A172 (cell line): Measurements from ENCODE around the gene CNOT1. TPM values are rescaled to one million over a fixed set of nuclear protein-coding genes. Genes with fewer than 3 reads are reported as not detected.
"Not testable (repeated sequence)": the region's sequence is repeated elsewhere in the genome, so short reads cannot be mapped to it uniquely, and the experiment has no call there.

Experiments
- DNase-seq: peaks from one replicate; pipeline ENCODE4 v3.0.0-alpha.2; 2015; ENCODE audit warnings: low spot score
- total RNA-seq: library from RNA; depleted of rRNA; stranded (reverse); fragments of >200 nt; shearing (Covaris generic); gene quantifications from 2 replicates; pipeline ENCODE4 v1.2.3, GENCODE V29; 2014

CNOT1 gene
- total RNA-seq, 1 experiment from 2014 or later, result 60.4 TPM

- peak; percentile 87 for DNase-seq
Measured at GRCh38 chr16:58638148-58639036, 8.8 kb upstream of the CNOT1 start.

DNA sequence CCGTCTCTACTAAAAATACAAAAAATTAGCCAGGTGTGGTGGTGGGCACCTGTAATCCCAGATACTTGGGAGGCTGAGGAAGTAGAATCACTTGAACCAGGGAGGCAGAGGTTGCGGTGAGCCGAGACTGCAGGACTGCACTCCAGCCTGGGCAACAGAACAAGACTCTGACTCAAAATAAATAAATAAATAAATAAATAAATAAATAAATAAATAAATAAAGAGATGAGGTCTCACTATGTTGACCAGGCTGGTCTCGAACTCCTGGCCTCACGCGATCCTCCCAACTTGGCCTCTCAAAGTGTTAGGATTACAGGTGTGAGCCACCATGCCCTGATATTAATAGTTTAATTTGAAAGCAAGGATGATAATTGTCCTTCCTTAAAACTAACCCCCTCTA is 7.4 kb upstream of the CNOT1 start:
- not testable (repeated sequence) for DNase-seq

- DNase-seq, result no peak
Measured at GRCh38 chr16:58636466-58636865, 6.8 kb upstream of the CNOT1 start.

DNA sequence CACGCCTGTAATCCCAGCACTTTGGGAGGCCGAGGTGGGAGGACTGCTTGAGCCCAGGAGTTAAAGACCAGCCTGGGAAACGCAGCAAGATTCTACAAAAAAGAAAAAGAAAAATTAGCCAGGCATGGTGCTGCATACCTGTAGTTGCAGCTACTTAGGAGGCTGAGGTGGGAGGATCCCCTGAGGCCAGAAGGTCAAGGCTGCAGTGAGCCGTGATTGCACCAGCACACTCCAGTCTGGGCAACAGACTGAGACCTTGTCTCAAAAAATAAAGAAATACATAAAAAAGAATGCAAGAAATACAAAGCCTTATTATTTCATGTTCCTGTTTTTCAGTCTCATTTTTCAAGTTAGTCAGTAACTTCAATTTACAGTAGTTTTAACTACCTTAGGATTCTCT is 5.9 kb upstream of the CNOT1 start:
- DNase-seq, result no peak

DNA sequence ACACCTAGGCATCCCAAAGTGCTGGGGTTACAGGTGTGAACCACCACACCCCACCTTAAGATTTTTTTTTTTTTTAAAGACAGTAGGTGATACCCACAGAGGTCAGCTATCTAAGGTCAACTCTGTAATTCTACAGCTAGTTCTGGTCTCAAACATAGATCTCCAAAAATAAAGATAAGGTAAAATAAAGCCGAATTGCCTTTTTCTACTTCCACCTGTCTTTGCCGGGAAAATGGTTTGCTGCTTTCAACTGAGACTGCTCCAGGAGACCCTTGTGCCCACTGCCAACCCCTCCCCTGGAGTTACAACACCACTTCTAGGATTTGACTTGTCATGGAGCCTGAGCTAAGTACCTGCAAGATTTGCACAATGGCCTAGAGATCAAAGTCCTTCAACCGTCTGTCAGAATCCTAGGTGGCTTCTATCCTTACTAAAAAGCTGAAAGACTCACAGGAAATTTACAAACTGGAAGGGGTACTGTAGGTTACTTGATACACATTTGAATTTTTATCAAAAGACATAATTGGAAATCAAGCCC is 4.7 kb upstream of the CNOT1 start:
- DNase-seq, result no peak

GRCh38 chr16:58628845-58629732 is 537 bp downstream of the CNOT1 start:
- peak; percentile 53 for DNase-seq

DNA sequence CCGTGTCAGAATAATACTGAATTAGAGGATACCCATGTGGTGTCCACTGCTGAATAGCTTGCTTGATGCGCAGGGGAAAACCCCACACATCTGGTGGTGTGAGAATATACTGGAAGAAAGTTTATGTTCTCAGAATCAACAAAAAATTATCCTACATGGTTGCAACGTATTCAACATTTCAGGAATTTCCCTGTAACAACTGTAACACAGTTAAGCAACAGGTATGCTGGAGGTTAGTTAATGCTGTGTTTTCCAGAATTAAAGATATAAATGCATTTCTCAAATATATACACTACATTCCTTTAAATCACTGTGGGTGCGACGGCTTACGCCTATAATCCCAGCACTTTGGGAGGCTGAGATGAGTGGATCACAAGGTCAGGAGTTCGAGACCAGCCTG is 5.4 kb downstream of the CNOT1 start:
- DNase-seq, result no peak

DNA sequence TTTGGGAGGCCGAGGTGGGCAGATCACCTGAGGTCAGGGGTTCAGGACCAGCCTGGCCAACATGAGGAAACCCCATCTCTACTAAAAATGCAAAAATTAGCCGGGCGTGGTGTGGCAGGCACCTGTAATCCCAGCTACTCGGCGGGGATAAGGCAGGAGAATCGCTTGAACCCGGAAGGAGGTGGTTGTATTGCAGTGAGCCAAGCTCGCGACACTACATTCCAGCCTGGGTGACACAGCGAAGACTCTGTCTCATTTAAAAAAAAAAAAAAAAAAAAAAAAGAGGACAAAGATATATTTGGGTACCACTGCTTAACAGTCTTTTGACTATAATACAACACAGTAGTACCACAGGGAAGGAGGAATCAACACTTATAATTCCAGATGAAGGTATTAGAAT is 9.2 kb downstream of the CNOT1 start:
- no peak for DNase-seq

DNA sequence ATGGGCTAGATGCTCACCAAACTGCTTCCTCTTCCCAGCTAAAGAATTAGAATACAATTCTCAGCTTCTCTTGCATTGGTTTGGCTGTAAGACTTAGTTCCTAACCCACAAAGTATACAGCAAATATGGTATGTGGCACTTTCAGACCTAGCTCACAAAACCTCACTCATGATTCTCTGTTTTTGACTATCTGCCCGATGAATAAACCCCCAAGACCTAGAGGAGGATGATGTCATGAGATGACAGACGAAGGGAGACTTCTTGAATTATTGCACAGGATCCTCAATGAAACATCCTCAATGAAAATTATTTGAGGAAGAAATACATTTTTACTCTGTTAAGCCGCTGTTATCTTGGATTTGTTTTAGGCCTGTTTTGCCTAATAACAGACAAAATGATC is 14.3 kb downstream of the CNOT1 start:
- DNase-seq, result no peak

DNA sequence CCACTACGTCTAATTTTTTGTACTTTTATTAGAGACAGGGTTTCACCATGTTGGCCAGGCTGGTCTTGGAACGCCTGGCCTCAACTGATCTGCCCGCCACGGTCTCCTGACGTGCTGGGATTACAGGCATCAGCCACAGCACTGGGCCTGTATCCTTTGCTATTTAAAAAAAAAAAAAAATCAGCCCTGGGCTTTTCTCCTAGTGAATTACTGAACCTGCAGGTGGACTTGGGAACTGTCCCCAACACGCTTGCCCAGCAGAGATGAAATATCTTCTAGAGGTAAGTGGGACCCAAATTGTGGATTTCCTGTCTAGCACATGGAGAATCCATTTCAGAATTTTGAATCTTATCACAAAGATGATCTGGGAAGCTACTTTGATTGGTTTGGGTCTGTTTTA is 14.8 kb downstream of the CNOT1 start:
- no peak for DNase-seq

DNA sequence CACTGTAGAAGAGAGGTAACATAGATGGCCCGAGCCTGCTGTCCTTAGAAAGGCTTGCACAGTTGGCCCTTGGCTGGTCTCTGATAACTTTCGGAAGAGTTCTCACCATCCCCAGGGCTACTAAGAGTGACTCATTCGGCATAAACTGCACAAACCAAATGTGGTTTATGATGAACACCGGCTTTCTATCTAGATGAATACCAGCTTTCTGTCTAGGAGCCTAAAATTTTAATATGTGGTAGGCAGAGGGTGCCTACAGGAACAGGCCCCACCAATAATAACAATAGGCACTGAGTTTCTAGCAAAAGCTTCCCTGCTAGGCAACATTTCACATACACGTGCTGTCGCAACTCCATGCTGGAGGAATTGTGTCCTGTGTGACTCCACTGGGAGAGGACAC is 15.4 kb downstream of the CNOT1 start:
- DNase-seq, result peak; percentile 67

- not testable (repeated sequence) for DNase-seq
Measured at GRCh38 chr16:58612965-58613364, 16.7 kb downstream of the CNOT1 start.

GRCh38 chr16:58608601-58609136 is 21.0 kb downstream of the CNOT1 start:
- no peak for DNase-seq

DNA sequence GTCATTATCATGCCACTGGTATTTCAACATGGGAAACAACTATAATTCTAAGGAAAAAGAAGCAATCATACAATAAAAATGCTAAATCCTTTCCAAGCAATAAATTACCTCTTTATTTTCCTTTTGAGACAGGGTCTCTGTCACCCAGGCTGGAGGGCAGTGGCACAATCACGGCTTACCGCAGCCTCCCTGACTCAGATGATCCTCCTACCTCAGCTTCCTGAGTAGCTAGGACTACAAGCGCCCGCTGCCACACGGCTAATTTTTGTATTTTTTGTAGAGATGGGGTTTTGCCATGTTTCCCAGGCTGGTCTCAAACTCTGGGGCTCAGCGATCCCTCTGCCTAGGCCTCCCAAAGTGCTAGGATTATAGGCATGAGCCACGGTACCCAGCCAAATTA is 24.1 kb downstream of the CNOT1 start:
- no peak for DNase-seq

- no peak for DNase-seq
Measured at GRCh38 chr16:58591083-58591482, 38.5 kb downstream of the CNOT1 start.

DNA sequence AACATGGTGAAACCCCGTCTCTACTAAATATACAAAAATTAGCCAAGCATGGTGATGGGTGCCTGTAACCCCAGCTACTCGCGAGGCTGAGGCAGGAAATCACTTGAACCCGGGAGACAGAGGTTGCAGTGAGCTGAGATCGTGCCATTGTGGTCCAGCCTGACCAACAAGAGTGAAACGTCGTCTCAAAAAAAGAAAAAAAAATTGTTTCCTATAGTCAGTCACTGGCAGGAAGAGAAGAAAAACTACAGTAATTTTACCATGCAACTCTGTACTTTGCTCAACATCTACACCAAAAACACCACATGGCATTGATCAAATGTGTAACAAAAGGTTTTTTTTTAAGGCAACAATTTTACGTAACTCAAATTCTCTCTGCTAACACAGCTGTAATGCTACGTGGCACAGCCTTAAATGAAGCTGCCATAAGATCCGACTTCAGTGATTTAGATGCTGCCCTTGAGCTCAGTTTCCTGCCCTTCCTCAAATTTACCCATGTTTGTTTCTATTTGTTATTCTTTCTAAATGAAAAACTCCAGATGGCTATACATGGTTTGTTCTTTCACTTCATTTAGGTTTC is 40.2 kb downstream of the CNOT1 start:
- no peak for DNase-seq

DNA sequence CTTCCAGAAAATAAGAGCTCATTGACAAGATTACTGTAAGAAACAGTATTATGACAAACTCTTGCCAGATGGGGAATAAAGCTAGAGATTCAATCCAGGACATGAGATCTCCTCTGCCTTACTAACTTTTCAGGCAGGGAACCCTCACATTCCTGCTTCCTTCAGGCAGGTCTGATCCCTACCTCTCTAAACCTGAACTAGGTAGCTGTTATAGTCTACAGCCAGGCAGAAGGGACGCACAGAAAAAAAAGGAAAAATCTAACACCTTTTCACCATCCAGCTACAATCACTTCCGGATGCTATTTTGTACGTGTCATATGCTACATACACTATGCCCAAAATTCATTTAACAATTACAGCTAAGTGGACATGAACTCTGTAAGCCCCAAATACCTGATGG is 41.2 kb downstream of the CNOT1 start:
- DNase-seq, result no peak

GRCh38 chr16:58586340-58587030 is 43.1 kb downstream of the CNOT1 start:
- DNase-seq, result no peak

- no peak for DNase-seq
Measured at GRCh38 chr16:58584831-58585505, 44.7 kb downstream of the CNOT1 start.

GRCh38 chr16:58582971-58583765 is 46.5 kb downstream of the CNOT1 start:
- DNase-seq, result no peak
